Islet of Langerhans (tissue), 1 donor: Measurements from ENCODE around the gene GCNA.
A peak's percentile ranks its signal among the peaks of the same experiment; 100 is the strongest.
"Not testable (repeated sequence)": the region's sequence is repeated elsewhere in the genome, so short reads cannot be mapped to it uniquely, and the experiment has no call there.

Source experiments
- FAIRE-seq: peaks from one replicate; lab custom pipeline; 2011; peaks lifted over from hg19 to GRCh38; lab: Jason Lieb, UNC

GCNA gene

DNA sequence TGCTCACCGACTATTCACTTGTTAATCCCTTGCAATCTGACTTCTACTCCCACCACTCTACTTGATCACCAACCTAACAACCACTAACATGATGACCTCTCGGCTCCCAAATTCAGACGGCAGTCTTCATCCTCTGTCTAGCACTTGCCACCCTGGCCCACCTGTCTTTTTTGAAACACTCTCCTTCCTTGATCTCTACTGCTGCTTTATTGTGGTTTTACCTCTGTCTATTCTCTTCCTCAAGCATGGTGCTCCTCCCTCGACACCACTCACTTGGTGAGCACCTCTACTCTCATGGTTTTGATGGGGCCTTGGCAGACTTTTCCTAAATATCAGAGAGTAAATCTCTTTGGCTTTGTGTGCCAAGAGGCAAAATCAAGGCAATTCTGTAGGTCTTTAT is 61.8 kb downstream of the GCNA start:
- no peak for FAIRE-seq

DNA sequence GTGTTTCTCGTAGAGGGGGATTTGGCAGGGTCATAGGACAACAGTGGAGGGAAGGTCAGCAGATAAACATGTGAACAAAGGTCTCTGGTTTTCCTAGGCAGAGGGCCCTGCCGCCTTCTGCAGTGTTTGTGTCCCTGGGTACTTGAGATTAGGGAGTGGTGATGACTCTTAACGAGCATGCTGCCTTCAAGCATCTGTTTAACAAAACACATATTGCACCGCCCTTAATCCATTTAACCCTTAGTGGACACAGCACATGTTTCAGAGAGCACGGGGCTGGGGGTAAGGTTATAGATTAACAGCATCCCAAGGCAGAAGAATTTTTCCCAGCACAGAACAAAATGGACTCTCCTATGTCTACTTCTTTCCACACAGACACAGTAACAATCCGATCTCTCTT is 66.2 kb downstream of the GCNA start:
- not testable (repeated sequence) for FAIRE-seq

DNA sequence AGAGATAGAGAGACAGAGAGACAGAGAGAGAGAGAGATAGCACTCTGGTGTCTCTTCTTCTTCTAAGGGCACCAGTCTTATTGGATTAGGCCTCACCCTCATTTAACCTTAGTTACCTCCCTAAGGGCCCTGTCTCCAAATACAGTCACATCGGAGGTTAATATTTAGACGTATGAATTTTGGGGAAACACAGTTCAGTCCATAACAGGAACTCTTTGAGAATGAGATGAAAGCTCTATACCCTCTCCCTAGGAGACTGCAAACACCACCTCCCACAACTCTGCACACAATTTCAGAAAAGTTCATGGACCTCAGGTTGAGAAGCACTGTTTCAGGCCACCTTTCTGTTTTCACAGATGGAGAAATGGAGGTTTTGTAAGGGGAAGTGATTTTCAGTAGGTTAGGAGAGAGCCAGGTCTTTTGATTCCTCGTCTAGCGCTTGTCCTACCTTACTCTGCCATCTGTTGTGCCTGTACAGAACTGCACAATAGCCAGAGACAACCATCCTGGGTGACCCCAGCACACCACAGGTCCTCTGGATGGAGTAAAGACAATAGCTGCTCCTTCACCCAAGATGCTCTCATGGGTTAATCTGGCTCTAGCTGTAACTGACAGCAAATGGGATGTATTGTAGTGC is 72.2 kb downstream of the GCNA start:
- no peak for FAIRE-seq

DNA sequence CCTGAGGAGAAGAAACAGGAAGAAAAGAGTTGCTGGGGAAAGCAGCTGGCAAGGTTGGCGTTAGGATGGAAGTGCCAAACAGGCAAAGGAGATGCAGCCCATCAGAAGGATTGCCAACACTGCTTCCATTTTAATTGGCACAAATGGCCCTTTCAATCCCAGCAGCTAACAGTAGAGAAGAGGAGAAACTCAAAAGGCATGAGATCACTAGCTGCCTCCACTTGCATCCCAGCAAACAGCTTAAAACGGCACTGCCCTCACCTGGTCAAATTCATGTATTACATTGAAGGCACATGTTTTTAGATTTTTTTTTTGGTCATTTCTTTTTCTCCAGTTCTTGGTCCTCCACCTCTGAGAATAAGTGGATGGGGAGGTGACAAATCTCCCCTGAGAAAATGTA is 74.2 kb downstream of the GCNA start:
- peak; percentile 87 for FAIRE-seq

DNA sequence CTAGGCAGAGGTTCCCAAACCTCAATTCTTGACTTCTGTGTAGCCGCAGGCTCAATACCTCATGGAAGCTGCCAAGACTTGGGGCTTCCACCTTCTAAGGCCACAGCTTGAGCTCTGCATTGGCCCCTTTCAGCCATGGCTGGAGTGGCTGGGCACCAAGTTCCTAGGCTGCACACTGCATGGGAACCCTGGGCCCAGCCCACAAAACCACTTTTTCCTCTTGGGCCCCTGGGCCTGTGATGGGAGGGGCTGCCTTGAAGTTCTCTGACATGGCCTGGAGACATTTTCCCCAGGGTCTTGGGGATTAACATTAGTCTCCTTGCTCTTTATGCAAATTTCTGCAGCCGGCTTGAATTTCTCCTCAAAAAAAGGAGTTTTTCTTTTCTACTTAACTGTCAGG is 75.1 kb downstream of the GCNA start:
- no peak for FAIRE-seq

DNA sequence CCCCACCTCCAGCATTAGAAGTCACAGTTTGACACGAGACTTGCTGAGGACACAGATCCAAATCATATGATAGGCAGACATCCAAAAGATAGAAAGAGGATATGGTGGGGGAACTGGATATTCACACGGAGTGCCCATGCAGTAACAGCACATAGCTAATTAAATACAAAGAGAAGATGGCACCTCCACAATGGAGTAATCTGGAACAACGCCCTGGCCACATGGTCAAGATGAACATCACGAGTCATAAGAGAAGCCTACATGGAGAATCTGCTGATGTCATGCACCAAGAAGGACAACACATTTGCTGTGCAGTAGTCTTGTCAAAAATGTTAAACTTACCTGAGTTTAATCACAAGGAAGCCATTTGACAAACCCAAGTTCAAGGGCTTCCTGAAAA is 79.0 kb downstream of the GCNA start:
- no peak for FAIRE-seq

DNA sequence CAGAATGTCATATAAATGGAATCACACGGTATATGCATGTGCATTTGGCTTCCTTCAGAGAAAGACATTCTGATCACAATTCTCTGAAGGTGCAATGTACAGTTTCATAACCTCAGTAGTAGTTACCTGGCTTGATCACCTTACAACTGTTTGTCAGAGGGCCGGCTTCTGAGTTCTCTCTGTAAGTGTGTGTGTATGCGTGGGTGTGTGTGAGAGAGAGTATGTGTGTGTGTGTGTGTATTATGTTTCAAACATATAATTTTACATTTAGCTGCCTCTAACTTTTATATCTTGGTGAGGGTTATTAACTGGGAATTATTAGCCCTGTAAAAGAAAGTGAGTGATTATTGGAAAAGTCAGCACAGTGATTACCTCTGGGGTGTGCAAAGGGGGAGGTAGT is 81.1 kb downstream of the GCNA start:
- FAIRE-seq, result no peak

DNA sequence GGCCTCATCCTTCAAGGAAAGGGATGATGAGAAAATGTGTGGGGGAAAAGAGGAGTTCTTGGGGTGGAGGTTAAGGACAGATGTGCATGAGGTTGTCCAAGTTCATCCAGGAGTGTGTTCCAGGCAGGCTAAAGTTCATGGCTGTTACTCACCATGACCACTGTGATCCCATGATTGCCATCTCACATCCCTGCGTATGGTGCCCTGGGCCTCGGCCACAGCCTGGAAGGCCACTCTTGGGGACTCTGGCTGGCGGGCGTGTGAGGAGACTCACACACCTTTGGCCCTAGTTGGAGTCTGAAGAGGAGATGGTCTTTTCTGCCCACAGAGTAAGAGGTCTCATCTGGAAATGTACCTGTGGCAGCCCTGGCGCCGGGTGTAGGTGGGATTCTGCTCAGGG is 81.7 kb downstream of the GCNA start:
- no peak for FAIRE-seq

DNA sequence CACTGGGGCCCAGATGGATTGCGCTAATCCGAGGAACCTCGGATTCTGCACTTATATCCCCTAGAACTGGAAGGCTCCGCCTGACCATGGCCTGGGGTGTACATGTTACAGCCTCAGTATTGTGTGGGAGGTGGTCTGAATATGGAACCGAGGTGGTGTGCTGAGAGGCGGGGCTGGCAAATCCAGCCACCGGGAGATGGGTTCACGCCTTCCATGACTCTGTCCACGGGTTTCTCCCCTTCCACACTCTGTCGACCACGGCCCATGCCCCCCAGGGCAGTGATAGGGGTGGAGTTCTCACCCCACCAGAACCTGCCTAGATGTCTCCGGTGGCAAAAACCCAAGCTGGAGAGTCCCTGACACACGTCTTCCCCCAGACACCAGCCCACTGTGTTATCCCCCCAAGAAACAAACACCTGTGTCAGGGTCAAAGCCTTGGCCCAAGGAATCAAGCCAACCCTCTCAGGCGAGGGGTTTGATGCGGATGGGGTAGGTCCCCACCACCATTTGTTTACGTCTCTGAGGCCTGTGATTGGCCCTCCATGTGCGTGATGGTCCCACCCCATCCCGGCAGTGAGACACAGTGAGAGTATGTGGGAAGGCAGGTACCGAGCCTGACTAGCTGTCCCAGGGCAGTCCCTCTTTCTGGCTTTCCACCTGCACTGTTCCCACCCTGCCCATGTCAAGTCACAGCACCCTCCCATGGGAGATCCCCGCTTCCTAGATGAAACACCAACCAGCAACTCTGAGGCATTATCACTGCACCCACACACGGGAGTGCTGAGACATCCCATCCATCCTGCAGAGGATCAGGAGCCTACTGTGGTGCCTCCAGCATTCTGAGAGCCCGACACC is 82.6 kb downstream of the GCNA start:
- no peak for FAIRE-seq

DNA sequence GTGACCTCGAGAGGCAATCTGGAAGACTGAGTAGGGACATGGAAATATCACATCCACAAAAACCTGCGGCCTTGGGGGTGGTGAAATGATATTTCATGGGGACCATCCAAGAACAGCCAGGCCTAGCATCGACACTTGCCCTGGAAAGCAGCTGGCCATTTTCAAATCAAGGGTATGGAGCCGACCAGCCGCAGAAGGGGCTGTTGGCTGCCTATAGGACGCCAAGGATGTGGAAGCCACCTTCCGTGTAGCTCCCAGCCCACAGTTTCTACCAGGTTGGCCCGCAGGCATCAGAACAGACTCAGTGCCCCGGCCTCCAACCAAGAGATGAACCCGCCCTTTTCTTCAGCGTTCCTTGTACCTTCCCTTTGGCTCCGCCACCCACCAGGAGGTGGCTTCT is 83.7 kb downstream of the GCNA start:
- no peak for FAIRE-seq

DNA sequence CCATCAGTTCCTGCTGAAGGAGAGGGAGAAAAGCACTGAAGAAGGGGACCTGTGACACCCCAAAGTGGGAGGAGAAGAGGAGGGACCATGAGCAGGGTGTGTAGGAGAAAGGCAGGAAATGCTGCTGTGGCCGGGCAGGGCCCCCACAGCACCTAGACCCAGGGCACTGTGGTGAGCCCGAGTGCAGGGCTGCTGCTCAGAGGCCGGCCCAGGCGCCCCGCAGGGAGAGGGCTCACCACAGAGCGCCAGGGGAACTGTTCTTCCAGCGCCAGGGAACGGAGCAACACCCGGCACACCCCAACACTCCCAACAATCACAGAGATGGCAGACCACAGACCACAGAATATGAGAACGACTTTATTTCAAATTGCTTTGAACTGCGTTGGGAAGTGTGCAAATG is 84.4 kb downstream of the GCNA start:
- FAIRE-seq, result not testable (repeated sequence)
